AG09319 (cell line): ENCODE data around the gene ZNF555.
"Not testable (repeated sequence)": the region's sequence is repeated elsewhere in the genome, so short reads cannot be mapped to it uniquely, and the experiment has no call there.

Source experiments
- DNase-seq: peaks from one replicate; pipeline ENCODE4 v3.0.0-alpha.2; 2010; ENCODE audit warnings: low read depth; ENCODE audit errors: extremely low read depth
- CTCF ChIP-seq: IDR thresholded peaks from 2 replicates; pipeline ENCODE4 v1.5.1; 2011; ENCODE audit warnings: low read depth, mild to moderate bottlenecking, inconsistent platforms, low read length, moderate library complexity

ZNF555 gene

GRCh38 chr19:2814426-2814825 is 26.8 kb upstream of the ZNF555 start:
- no peak for DNase-seq
- no peak for TF ChIP-seq CTCF

GRCh38 chr19:2815191-2815614 is 26.1 kb upstream of the ZNF555 start:
- no peak for DNase-seq
- no peak for TF ChIP-seq CTCF

- DNase-seq = no peak
- TF ChIP-seq CTCF = no peak
Observed at GRCh38 chr19:2815923-2816322, 25.4 kb upstream of the ZNF555 start.

GRCh38 chr19:2816641-2817040 is 24.6 kb upstream of the ZNF555 start:
- no peak for DNase-seq
- no peak for TF ChIP-seq CTCF

GRCh38 chr19:2817237-2817829 is 23.9 kb upstream of the ZNF555 start:
- DNase-seq = not testable (repeated sequence)

GRCh38 chr19:2819540-2820111 is 21.6 kb upstream of the ZNF555 start, which contains the start of gene ZNF554:
Gene ZNF554 (plus strand): TSS chr19:2819868. CDS start chr19:2820072, 204 bp downstream.
- TF ChIP-seq CTCF = peak; percentile 94
- DNase-seq = peak; percentile 91

GRCh38 chr19:2820112-2820702 is 21.1 kb upstream of the ZNF555 start:
- TF ChIP-seq CTCF = no peak
- no peak for DNase-seq
